ENCODE data around the gene SCNN1G.

DNA sequence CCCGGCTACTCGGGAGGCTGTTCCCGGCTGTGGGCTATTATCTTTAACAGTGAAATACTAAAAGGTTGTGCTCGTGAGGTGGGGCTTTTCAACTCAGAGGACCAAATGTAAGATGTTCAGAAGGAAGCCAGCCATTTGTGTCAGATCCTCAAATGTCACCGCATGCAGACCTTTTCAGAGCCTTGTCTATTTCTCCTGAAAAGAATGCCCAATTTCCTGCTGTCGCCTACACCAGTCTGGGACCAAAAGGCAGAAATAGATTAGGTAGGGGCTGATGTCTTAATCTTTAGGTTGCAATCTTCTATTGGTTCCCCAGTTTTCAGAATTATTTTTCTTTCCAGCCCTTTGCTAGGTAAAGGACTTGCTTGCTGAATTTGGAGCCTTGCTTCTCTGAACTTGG, 24.4 kb upstream of the SCNN1G start:
- TF ChIP-seq, protein P1, sequence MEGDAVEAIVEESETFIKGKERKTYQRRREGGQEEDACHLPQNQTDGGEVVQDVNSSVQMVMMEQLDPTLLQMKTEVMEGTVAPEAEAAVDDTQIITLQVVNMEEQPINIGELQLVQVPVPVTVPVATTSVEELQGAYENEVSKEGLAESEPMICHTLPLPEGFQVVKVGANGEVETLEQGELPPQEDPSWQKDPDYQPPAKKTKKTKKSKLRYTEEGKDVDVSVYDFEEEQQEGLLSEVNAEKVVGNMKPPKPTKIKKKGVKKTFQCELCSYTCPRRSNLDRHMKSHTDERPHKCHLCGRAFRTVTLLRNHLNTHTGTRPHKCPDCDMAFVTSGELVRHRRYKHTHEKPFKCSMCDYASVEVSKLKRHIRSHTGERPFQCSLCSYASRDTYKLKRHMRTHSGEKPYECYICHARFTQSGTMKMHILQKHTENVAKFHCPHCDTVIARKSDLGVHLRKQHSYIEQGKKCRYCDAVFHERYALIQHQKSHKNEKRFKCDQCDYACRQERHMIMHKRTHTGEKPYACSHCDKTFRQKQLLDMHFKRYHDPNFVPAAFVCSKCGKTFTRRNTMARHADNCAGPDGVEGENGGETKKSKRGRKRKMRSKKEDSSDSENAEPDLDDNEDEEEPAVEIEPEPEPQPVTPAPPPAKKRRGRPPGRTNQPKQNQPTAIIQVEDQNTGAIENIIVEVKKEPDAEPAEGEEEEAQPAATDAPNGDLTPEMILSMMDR (IDR thresholded peaks at IDR 0.05): no peak
- no peak for TF ChIP-seq POLR2A (IDR thresholded peaks at IDR 0.05)
